Tibial nerve (tissue), 4 donors: ENCODE measurements around the gene NANOS3. TPM values are rescaled to one million over a fixed set of nuclear protein-coding genes. Genes with fewer than 3 reads are reported as not detected.

Experiments used
- DNase-seq, 2 donors: peaks; one replicate each; pipeline ENCODE4 v3.0.0-alpha.2; 2019; ENCODE audit warnings: low spot score in 2 of 2
- H3K27ac ChIP-seq, 4 donors: fragments of 200-600 bp; sonication (generic) in 3 of 4; one replicate each; pipeline ENCODE4 v1.5.1; 2017 to 2019; ENCODE audit warnings: mild to moderate bottlenecking in 1 of 4
- H3K27me3 ChIP-seq, 2 donors: fragments of 200-600 bp; sonication (generic) in 1 of 2; one replicate each; pipeline versions ENCODE4 v1.5.1 to v1.6.0; 2017 to 2019
- H3K36me3 ChIP-seq, 3 donors: fragments of 200-600 bp; sonication (generic); one replicate each; pipeline ENCODE4 v1.5.1; 2018 to 2019
- H3K4me1 ChIP-seq, 4 donors: fragments of 200-600 bp; sonication (generic) in 3 of 4; one replicate each; pipeline ENCODE4 v1.5.1; 2017 to 2019
- H3K4me3 ChIP-seq, 4 donors: fragments of 200-600 bp; sonication (generic) in 3 of 4; one replicate each; pipeline ENCODE4 v1.5.1; 2017 to 2019; ENCODE audit warnings: mild to moderate bottlenecking in 1 of 4, moderate library complexity in 1 of 4
- H3K9me3 ChIP-seq, 4 donors: fragments of 200-600 bp; sonication (generic) in 3 of 4; one replicate each; pipeline ENCODE4 v1.5.1; 2017 to 2019
- EP300 ChIP-seq, 2 donors: sonication (generic); formaldehyde crosslinking; IDR thresholded peaks; one replicate each; pipeline ENCODE4 v1.6.1; 2017; ENCODE audit warnings: antibody characterized with exemption in 2 of 2, mild to moderate bottlenecking in 1 of 2
- POLR2A ChIP-seq, 2 donors: fragments of 450-650 bp; IDR thresholded peaks; one replicate each; pipeline ENCODE4 v1.6.1; 2017; ENCODE audit warnings: antibody characterized with exemption in 2 of 2, mild to moderate bottlenecking in 2 of 2, moderate library complexity in 2 of 2
- WGBS, 2 donors: methylation state at CpG; one replicate each; pipeline ENCODE4 v1.1.5; 2018; 5-methylcytosine and 5-hydroxymethylcytosine counted together
- total RNA-seq, 4 donors: library from RNA; depleted of rRNA; stranded (reverse); fragments of >200 nt; gene quantifications; one replicate each; pipeline ENCODE4 v1.1.0, GENCODE V29; 2016
- TF ChIP-seq, protein P1 (sequence below), 5 experiments: fragments of 200-600 bp in 3 of 5; fragments of 450-650 bp in 2 of 5; sonication (generic) in 3 of 5; IDR thresholded peaks; one replicate each; pipeline ENCODE4 v1.5.1; 2016 to 2019; ENCODE audit warnings: antibody characterized with exemption in 5 of 5, mild to moderate bottlenecking in 3 of 5, moderate library complexity in 2 of 5

NANOS3 gene
- total RNA-seq, 4 donors from 2014 or later: not detected

GRCh38 chr19:13838435-13839129 is 38.4 kb upstream of the NANOS3 start:
- TF ChIP-seq POLR2A (IDR thresholded peaks at IDR 0.05) (no peak), EP300 (IDR thresholded peaks at IDR 0.05) (no peak)
- TF ChIP-seq, protein P1, sequence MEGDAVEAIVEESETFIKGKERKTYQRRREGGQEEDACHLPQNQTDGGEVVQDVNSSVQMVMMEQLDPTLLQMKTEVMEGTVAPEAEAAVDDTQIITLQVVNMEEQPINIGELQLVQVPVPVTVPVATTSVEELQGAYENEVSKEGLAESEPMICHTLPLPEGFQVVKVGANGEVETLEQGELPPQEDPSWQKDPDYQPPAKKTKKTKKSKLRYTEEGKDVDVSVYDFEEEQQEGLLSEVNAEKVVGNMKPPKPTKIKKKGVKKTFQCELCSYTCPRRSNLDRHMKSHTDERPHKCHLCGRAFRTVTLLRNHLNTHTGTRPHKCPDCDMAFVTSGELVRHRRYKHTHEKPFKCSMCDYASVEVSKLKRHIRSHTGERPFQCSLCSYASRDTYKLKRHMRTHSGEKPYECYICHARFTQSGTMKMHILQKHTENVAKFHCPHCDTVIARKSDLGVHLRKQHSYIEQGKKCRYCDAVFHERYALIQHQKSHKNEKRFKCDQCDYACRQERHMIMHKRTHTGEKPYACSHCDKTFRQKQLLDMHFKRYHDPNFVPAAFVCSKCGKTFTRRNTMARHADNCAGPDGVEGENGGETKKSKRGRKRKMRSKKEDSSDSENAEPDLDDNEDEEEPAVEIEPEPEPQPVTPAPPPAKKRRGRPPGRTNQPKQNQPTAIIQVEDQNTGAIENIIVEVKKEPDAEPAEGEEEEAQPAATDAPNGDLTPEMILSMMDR (IDR thresholded peaks at IDR 0.05): no peak
- Histone ChIP-seq H3K27me3 (no peaks in the 10 kb centered on the region), H3K4me3 (peak overlapping the region; percentile 85 to 99 (median 96)), H3K36me3 (peaks cover 0 to 28% (median 2%) of the 10 kb centered on the region in 3 donors), H3K4me1 (peaks cover 0 to 88% (median 74%) of the 10 kb centered on the region in 4 donors), H3K27ac (peak overlapping the region; percentile 96 to 100 (median 98)), H3K9me3 (no peaks in the 10 kb centered on the region)
- WGBS, 2 donors: 40 to 45% methylated on average over 17 to 18 of the region's 18 CpGs
- DNase-seq: no peak

- Histone ChIP-seq H3K9me3 (no peaks in the 10 kb centered on the region), H3K27me3 (no peaks in the 10 kb centered on the region), H3K4me3 (peak overlapping the region; percentile 85 to 99 (median 96)), H3K36me3 (peaks cover 0 to 23% (median 2%) of the 10 kb centered on the region in 3 donors), H3K4me1 (peaks cover 0 to 86% (median 71%) of the 10 kb centered on the region in 4 donors), H3K27ac (peak overlapping the region; percentile 96 to 100 (median 98))
- DNase-seq: peak; percentile 75 to 84
- TF ChIP-seq, protein P1 (IDR thresholded peaks at IDR 0.05): peak in 2 of 5 experiments; percentile 10 to 14
- TF ChIP-seq EP300 (IDR thresholded peaks at IDR 0.05) (peak; percentile 13 to 89), POLR2A (IDR thresholded peaks at IDR 0.05) (peak in 1 of 2 donors; percentile 51)
- WGBS, 2 donors: 0 to 3% methylated on average over 17 to 34 of the region's 36 CpGs
Measured at GRCh38 chr19:13839130-13839937, 37.6 kb upstream of the NANOS3 start.

GRCh38 chr19:13839938-13840304 is 37.0 kb upstream of the NANOS3 start:
- Histone ChIP-seq H3K27ac (peak overlapping the region; percentile 96 to 100 (median 98)), H3K4me3 (peak overlapping the region; percentile 85 to 99 (median 96)), H3K9me3 (no peaks in the 10 kb centered on the region), H3K4me1 (peaks cover 0 to 81% (median 68%) of the 10 kb centered on the region in 4 donors), H3K27me3 (no peaks in the 10 kb centered on the region), H3K36me3 (peaks cover 0 to 17% (median 0%) of the 10 kb centered on the region in 3 donors)
- 5 to 9% methylated on average over 3 to 6 of the region's 6 CpGs for WGBS, 2 donors
- DNase-seq: peak in 1 of 2 donors; percentile 37
- TF ChIP-seq POLR2A (IDR thresholded peaks at IDR 0.05) (no peak), EP300 (IDR thresholded peaks at IDR 0.05) (no peak)
- TF ChIP-seq, protein P1 (IDR thresholded peaks at IDR 0.05): no peak

- TF ChIP-seq POLR2A (IDR thresholded peaks at IDR 0.05) (no peak), EP300 (IDR thresholded peaks at IDR 0.05) (no peak)
- TF ChIP-seq, protein P1 (IDR thresholded peaks at IDR 0.05): no peak
- H3K4me1 ChIP-seq: peaks cover 0 to 80% (median 65%) of the 10 kb centered on the region in 4 donors
- WGBS, 2 donors: 16 to 17% methylated on average over 21 to 23 of the region's 23 CpGs
- peak overlapping the region; percentile 85 to 99 (median 96) for H3K4me3 ChIP-seq
- H3K27me3 ChIP-seq: no peaks in the 10 kb centered on the region
- no peak for DNase-seq
- peak overlapping the region; percentile 96 to 100 (median 98) for H3K27ac ChIP-seq
- peaks cover 0 to 11% (median 0%) of the 10 kb centered on the region in 3 donors for H3K36me3 ChIP-seq
- no peaks in the 10 kb centered on the region for H3K9me3 ChIP-seq
Measured at GRCh38 chr19:13840305-13841085, 36.4 kb upstream of the NANOS3 start.
